Astrocyte of the spinal cord (primary cell): ENCODE measurements around the gene NRXN2.

ENCODE experiments used
- DNase-seq: peaks from one replicate; pipeline ENCODE4 v3.0.0; 2011; ENCODE audit warnings: low read depth, low spot score
- H3K4me3 ChIP-seq: 2 replicates; pipeline ENCODE4 v1.5.1; 2011; ENCODE audit warnings: low read depth, mild to moderate bottlenecking, low read length, moderate library complexity
- in situ Hi-C: cut with HindIII; loops from 2 replicates; pipeline ENCODE4 v1.10.0; 2017; ENCODE audit warnings: low sequenced_read_pairs
- TF ChIP-seq, protein P1 (sequence below): IDR thresholded peaks from 2 replicates; pipeline ENCODE4 v1.5.1; 2012; ENCODE audit warnings: low read depth, mild to moderate bottlenecking, low read length, inconsistent platforms

NRXN2 gene

DNA sequence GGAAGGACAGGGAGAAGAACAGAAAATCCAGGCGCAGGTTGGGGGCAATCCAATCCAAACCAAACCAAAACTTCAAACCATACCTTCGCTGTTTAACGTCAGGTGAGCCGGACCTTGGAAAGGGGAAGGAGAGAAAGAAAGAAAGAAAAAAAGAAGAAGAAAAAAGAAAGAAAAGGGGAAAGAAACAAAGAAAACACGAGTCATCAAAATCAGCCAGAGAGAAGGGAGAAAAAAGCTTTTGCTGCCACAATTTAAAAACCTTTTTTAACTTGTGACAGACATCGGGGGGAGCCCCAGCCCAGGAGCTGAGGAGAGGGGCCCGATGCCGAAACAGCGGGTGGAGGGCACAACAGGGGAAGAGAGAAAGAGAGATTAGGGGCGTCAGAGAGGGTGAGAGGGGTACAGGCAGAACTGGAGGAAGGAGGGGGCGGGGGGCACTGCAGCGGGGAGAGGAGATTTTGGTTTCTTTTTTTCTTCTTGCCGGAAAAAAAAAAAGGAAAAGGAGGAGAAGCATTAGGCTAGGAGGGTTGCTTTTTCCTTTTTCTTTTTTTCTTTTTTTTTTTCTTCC, 30.1 kb downstream of the NRXN2 start:
- in situ Hi-C loops = no loop called here
- DNase-seq = no peak
- TF ChIP-seq, protein P1, sequence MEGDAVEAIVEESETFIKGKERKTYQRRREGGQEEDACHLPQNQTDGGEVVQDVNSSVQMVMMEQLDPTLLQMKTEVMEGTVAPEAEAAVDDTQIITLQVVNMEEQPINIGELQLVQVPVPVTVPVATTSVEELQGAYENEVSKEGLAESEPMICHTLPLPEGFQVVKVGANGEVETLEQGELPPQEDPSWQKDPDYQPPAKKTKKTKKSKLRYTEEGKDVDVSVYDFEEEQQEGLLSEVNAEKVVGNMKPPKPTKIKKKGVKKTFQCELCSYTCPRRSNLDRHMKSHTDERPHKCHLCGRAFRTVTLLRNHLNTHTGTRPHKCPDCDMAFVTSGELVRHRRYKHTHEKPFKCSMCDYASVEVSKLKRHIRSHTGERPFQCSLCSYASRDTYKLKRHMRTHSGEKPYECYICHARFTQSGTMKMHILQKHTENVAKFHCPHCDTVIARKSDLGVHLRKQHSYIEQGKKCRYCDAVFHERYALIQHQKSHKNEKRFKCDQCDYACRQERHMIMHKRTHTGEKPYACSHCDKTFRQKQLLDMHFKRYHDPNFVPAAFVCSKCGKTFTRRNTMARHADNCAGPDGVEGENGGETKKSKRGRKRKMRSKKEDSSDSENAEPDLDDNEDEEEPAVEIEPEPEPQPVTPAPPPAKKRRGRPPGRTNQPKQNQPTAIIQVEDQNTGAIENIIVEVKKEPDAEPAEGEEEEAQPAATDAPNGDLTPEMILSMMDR = no peak
- H3K4me3 ChIP-seq = no peak overlapping the region

DNA sequence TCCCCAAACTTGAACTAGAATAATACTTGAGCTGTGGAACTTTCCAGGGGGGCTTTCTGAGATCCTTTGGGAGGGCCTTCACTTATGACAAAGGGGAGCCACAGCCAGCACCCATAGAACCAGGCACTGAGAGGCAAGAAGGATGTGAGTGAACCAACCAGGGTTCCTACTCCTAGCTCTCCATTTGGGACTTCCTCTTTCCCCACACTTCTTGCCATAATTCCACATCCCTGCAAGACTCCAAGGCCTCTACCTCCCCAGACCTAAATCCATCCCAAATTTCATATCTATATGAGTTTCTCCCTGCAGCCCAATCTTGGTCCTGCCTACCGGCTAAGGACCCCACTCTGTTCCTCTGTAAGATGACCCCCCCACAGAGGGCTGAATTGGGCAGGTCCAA, 31.5 kb downstream of the NRXN2 start:
- H3K4me3 ChIP-seq = no peak overlapping the region
- TF ChIP-seq, protein P1 = no peak
- in situ Hi-C loops = no loop called here

DNA sequence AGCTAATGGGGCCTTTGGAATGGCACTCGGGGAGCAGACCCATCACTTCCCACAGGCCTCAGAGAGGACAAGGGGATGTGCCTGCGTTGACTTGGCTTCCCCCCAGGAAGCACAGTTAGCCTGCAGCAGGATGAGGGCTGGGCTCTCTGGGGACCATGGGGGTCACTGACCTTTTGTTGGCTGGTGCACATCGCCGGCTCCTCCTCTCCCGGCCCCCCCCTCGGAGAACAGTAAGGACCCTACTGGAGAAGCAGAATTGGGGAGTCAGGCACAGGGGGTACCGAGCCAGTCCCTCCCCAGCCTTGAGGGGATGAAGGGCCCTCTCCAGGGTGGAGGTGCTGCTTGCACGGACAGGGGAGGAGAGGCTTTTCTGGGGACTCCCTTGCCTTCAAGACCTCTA, 32.8 kb downstream of the NRXN2 start:
- H3K4me3 ChIP-seq = no peak overlapping the region
- no peak for DNase-seq
- in situ Hi-C loops = no loop called here
- TF ChIP-seq, protein P1 = no peak

More for the DNA sequence above, 31.5 kb downstream of the NRXN2 start:
- no peak for DNase-seq

DNA sequence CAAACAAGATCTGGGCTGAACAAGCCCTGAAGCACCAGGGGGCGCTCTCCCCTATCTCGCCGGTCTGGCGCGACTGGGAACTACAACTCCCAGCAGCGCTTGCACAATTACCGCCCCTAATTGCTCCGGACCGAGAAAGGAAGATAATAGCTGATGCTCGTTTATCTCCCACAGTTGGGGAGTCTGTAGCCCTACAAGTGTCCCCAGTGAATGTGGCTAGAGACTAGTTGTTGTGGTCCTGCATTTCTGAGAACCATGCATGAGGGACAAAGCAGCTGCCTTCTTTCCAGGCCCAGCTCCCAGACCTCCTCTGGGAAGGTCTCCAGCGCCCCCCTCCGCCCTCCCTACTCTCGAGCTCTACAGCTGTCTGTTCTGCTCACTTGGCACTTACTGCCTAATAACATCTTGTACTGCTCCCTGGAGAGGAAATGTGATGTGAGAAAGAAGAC, 34.4 kb downstream of the NRXN2 start:
- in situ Hi-C loops = no loop called here
- DNase-seq = peak; percentile 88
- H3K4me3 ChIP-seq = peak overlapping the region; percentile 42
- TF ChIP-seq, protein P1 = peak; percentile 82

DNA sequence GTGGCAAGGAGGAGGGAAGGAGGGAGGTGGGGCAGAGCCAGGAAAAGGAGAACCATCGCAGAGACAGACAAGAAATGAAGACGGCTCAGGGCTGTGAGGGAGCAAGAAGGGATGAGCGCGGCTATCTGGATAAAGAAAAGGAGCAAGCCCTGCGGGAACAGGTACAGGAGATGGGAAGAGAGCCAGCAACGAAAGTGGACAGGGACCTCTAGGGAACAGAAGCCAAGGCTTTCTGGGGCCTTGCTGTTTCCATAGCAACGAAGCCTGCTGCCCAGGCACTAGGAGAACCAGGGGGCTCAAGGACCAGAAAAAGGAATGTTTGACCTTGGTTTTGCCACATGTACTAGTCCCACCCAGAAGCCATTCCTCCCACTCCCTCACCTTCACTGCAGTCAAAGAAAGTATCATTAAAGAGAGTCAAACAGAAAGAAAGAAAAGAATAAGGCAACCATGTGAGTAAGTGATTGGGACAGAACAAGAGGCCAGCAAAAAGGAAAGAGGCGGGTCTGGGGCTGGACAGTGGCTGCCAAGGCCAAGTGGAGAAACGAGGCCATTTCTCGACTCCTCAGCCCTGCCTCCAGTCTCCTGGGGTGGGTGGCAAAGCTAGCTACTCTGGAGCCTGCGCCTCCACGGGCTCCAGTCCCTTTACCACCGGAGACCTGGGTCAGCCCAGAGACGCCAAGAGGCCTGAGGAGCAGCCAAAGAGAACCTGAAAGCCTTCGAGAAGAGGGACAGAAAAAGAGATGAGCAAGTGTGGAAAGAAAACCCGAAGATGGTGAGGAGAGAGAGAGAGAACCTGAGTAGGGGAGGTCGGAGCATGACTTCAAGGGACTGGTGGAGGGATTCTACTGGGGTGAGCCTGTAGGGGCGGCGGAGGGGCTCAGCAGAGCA, 35.1 kb downstream of the NRXN2 start:
- in situ Hi-C loops = no loop called here
- no peak overlapping the region for H3K4me3 ChIP-seq
- DNase-seq = no peak
- TF ChIP-seq, protein P1 = no peak

DNA sequence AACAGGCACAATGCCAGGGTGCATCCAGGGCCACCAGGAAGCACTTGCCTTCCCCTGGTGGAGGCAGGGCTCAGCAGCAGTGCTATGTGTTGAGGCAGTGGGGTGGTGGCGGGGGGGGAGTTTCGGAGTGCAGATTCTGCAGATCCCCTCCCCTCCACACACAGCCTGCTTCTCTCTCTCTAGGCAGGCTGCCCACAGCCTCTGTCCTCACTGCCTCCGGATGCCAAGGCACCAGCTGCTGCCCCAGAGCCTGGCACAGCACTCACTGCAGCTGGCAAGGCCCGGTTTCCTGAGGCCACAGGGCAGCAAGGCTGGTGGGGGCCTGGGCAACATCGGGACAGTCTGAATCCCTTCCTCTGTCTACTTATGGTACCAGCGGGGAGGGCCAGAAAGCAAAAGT, 35.8 kb downstream of the NRXN2 start:
- in situ Hi-C loops = no loop called here
- H3K4me3 ChIP-seq = no peak overlapping the region
- TF ChIP-seq, protein P1 = no peak
- DNase-seq = no peak
